ENCODE measurements around the gene SEC14L1.

SEC14L1 gene

GRCh38 chr17:77196251-77196650, 55.5 kb downstream of the SEC14L1 start:
- TF ChIP-seq, protein P1, sequence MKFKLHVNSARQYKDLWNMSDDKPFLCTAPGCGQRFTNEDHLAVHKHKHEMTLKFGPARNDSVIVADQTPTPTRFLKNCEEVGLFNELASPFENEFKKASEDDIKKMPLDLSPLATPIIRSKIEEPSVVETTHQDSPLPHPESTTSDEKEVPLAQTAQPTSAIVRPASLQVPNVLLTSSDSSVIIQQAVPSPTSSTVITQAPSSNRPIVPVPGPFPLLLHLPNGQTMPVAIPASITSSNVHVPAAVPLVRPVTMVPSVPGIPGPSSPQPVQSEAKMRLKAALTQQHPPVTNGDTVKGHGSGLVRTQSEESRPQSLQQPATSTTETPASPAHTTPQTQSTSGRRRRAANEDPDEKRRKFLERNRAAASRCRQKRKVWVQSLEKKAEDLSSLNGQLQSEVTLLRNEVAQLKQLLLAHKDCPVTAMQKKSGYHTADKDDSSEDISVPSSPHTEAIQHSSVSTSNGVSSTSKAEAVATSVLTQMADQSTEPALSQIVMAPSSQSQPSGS (tag by site-specific recombination; IDR thresholded peaks at IDR 0.05; ENCODE audit: low read depth) = no peak
- TF ChIP-seq ZNF211 (tag by site-specific recombination; IDR thresholded peaks at IDR 0.05; ENCODE audit: low read depth) = no peak
- TF ChIP-seq, protein P2, sequence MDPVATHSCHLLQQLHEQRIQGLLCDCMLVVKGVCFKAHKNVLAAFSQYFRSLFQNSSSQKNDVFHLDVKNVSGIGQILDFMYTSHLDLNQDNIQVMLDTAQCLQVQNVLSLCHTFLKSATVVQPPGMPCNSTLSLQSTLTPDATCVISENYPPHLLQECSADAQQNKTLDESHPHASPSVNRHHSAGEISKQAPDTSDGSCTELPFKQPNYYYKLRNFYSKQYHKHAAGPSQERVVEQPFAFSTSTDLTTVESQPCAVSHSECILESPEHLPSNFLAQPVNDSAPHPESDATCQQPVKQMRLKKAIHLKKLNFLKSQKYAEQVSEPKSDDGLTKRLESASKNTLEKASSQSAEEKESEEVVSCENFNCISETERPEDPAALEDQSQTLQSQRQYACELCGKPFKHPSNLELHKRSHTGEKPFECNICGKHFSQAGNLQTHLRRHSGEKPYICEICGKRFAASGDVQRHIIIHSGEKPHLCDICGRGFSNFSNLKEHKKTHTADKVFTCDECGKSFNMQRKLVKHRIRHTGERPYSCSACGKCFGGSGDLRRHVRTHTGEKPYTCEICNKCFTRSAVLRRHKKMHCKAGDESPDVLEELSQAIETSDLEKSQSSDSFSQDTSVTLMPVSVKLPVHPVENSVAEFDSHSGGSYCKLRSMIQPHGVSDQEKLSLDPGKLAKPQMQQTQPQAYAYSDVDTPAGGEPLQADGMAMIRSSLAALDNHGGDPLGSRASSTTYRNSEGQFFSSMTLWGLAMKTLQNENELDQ (tag by site-specific recombination; IDR thresholded peaks at IDR 0.05; ENCODE audit: low read depth) = no peak
- no peak for TF ChIP-seq SP7 (tag by site-specific recombination; IDR thresholded peaks at IDR 0.05)
- TF ChIP-seq TRIM28 (IDR thresholded peaks at IDR 0.05; ENCODE audit: borderline replicate concordance, low read length) = no peak
- TF ChIP-seq ZNF664 (tag by site-specific recombination; IDR thresholded peaks at IDR 0.05) = no peak
- TF ChIP-seq, protein P3, sequence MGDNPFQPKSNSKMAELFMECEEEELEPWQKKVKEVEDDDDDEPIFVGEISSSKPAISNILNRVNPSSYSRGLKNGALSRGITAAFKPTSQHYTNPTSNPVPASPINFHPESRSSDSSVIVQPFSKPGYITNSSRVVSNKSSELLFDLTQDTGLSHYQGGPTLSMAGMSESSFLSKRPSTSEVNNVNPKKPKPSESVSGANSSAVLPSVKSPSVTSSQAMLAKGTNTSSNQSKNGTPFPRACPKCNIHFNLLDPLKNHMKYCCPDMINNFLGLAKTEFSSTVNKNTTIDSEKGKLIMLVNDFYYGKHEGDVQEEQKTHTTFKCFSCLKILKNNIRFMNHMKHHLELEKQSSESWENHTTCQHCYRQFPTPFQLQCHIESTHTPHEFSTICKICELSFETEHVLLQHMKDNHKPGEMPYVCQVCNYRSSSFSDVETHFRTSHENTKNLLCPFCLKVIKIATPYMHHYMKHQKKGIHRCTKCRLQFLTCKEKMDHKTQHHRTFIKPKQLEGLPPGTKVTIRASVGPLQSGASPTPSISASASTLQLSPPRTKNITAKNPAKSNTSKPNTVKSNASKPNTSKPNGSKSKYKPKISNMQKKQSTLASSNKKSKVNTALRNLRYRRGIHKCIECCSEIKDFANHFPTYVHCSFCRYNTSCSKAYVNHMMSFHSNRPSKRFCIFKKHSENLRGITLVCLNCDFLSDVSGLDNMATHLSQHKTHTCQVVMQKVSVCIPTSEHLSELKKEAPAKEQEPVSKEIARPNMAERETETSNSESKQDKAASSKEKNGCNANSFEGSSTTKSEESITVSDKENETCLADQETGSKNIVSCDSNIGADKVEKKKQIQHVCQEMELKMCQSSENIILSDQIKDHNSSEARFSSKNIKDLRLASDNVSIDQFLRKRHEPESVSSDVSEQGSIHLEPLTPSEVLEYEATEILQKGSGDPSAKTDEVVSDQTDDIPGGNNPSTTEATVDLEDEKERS (tag by site-specific recombination; IDR thresholded peaks at IDR 0.05) = no peak
- TF ChIP-seq ZNF473 (tag by site-specific recombination; IDR thresholded peaks at IDR 0.05) = no peak
- TF ChIP-seq MZF1 (tag by site-specific recombination; IDR thresholded peaks at IDR 0.05; ENCODE audit: borderline replicate concordance) = no peak
- no peak for TF ChIP-seq ZNF302 (tag by site-specific recombination; IDR thresholded peaks at IDR 0.05; ENCODE audit: low read depth)
- TF ChIP-seq ZFP41 (tag by site-specific recombination; IDR thresholded peaks at IDR 0.05; ENCODE audit: borderline replicate concordance) = no peak
- no peak for TF ChIP-seq ZNF544 (tag by site-specific recombination; IDR thresholded peaks at IDR 0.05)
- no peak for TF ChIP-seq ZNF391 (tag by site-specific recombination; IDR thresholded peaks at IDR 0.05; ENCODE audit: borderline replicate concordance, low read depth)
- Histone ChIP-seq H3K9me3 (ENCODE audit: control insufficient read depth, insufficient read depth, low read depth, low read length) (no peaks in the 10 kb centered on the region), H3K4me3 (ENCODE audit: low read depth, low read length) (no peak overlapping the region), H3K4me1 (ENCODE audit: control insufficient read depth, insufficient read depth, low read length) (no peaks in the 10 kb centered on the region), H3K27ac (ENCODE audit: extremely low read depth, low read depth, low read length) (no peak overlapping the region), H3K36me3 (ENCODE audit: control insufficient read depth in 2 of 2, insufficient read depth in 1 of 2, low read length in 2 of 2) (peaks cover 44 to 83% of the 10 kb centered on the region in 2 experiments)
- ChIA-PET CTCF (no interaction called here), POLR2A (interaction anchor here (0.7 kb wide), 1 partner anchor 307 kb away, joined by 3 read pairs; no protein-coding TSS in a partner anchor)

GRCh38 chr17:77197115-77197514, 56.3 kb downstream of the SEC14L1 start:
- H3K4me3 ChIP-seq (ENCODE audit: low read depth, low read length) = no peak overlapping the region
- CTCF ChIA-PET = no interaction called here
- no peaks in the 10 kb centered on the region for H3K4me1 ChIP-seq (ENCODE audit: control insufficient read depth, insufficient read depth, low read length)
- TF ChIP-seq ZNF624 (tag by site-specific recombination; IDR thresholded peaks at IDR 0.05) = no peak
- TF ChIP-seq ZNF433 (tag by site-specific recombination; IDR thresholded peaks at IDR 0.05; ENCODE audit: low read depth) = no peak
- peak; percentile 82 for TF ChIP-seq SCRT2 (tag by site-specific recombination; IDR thresholded peaks at IDR 0.05)
- TF ChIP-seq YY1 (tag by site-specific recombination; IDR thresholded peaks at IDR 0.05) = no peak
- no peak for TF ChIP-seq EGR2 (tag by site-specific recombination; IDR thresholded peaks at IDR 0.05; ENCODE audit: low read depth)
- TF ChIP-seq, protein P4, sequence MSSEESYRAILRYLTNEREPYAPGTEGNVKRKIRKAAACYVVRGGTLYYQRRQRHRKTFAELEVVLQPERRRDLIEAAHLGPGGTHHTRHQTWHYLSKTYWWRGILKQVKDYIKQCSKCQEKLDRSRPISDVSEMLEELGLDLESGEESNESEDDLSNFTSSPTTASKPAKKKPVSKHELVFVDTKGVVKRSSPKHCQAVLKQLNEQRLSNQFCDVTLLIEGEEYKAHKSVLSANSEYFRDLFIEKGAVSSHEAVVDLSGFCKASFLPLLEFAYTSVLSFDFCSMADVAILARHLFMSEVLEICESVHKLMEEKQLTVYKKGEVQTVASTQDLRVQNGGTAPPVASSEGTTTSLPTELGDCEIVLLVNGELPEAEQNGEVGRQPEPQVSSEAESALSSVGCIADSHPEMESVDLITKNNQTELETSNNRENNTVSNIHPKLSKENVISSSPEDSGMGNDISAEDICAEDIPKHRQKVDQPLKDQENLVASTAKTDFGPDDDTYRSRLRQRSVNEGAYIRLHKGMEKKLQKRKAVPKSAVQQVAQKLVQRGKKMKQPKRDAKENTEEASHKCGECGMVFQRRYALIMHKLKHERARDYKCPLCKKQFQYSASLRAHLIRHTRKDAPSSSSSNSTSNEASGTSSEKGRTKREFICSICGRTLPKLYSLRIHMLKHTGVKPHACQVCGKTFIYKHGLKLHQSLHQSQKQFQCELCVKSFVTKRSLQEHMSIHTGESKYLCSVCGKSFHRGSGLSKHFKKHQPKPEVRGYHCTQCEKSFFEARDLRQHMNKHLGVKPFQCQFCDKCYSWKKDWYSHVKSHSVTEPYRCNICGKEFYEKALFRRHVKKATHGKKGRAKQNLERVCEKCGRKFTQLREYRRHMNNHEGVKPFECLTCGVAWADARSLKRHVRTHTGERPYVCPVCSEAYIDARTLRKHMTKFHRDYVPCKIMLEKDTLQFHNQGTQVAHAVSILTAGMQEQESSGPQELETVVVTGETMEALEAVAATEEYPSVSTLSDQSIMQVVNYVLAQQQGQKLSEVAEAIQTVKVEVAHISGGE (tag by site-specific recombination; conservative IDR thresholded peaks at IDR 0.05; ENCODE audit: low read depth) = no peak
- H3K9me3 ChIP-seq (ENCODE audit: control insufficient read depth, insufficient read depth, low read depth, low read length) = no peaks in the 10 kb centered on the region
- peaks cover 47 to 85% of the 10 kb centered on the region in 2 experiments for H3K36me3 ChIP-seq (ENCODE audit: control insufficient read depth in 2 of 2, insufficient read depth in 1 of 2, low read length in 2 of 2)
- POLR2A ChIA-PET = no interaction called here
- H3K27ac ChIP-seq (ENCODE audit: extremely low read depth, low read depth, low read length) = no peak overlapping the region
